ENCODE measurements around the gene ZNF316.

GRCh38 chr7:6644728-6645127 is 7.6 kb downstream of the ZNF316 start:
- TF ChIP-seq, protein P1, sequence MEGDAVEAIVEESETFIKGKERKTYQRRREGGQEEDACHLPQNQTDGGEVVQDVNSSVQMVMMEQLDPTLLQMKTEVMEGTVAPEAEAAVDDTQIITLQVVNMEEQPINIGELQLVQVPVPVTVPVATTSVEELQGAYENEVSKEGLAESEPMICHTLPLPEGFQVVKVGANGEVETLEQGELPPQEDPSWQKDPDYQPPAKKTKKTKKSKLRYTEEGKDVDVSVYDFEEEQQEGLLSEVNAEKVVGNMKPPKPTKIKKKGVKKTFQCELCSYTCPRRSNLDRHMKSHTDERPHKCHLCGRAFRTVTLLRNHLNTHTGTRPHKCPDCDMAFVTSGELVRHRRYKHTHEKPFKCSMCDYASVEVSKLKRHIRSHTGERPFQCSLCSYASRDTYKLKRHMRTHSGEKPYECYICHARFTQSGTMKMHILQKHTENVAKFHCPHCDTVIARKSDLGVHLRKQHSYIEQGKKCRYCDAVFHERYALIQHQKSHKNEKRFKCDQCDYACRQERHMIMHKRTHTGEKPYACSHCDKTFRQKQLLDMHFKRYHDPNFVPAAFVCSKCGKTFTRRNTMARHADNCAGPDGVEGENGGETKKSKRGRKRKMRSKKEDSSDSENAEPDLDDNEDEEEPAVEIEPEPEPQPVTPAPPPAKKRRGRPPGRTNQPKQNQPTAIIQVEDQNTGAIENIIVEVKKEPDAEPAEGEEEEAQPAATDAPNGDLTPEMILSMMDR (IDR thresholded peaks at IDR 0.05), result no peak
- TF ChIP-seq POLR2AphosphoS5 (IDR thresholded peaks at IDR 0.05) (no peak), EP300 (IDR thresholded peaks at IDR 0.05) (no peak), POLR2A (IDR thresholded peaks at IDR 0.05) (no peak)
